Thyroid gland (tissue), 4 donors: ENCODE measurements around the gene RYR3. TPM values are rescaled to one million over a fixed set of nuclear protein-coding genes. Genes with fewer than 3 reads are reported as not detected.

Source experiments
- DNase-seq, 2 donors: peaks; one replicate each; pipeline ENCODE4 v3.0.0-alpha.2; 2019
- H3K27ac ChIP-seq, 3 donors: fragments of 200-600 bp; sonication (generic); 1 replicate in 2 of 3; 2 replicates in 1 of 3; pipeline ENCODE4 v1.5.1; 2016 to 2019; ENCODE audit warnings: mild to moderate bottlenecking in 1 of 3, moderate library complexity in 1 of 3
- H3K27me3 ChIP-seq: fragments of 200-600 bp; sonication (generic); one replicate; pipeline ENCODE4 v1.5.1; 2019
- H3K36me3 ChIP-seq, 2 donors: fragments of 200-600 bp; sonication (generic); one replicate each; pipeline ENCODE4 v1.5.1; 2016 to 2019
- H3K4me1 ChIP-seq, 2 donors: fragments of 200-600 bp; sonication (generic); one replicate each; pipeline ENCODE4 v1.5.1; 2017 to 2019
- H3K4me3 ChIP-seq, 3 donors: fragments of 200-600 bp; sonication (generic); replicated peaks in 1 of 3; 1 replicate in 2 of 3; 2 replicates in 1 of 3; pipeline ENCODE4 v1.5.1; 2016; ENCODE audit warnings: mild to moderate bottlenecking in 1 of 3
- H3K9me3 ChIP-seq: fragments of 200-600 bp; sonication (generic); one replicate; pipeline ENCODE4 v1.5.1; 2017
- CTCF ChIP-seq, 6 experiments: fragments of 200-600 bp in 3 of 6; fragments of 450-650 bp in 3 of 6; sonication (generic) in 3 of 6; IDR thresholded peaks; one replicate each; pipeline ENCODE4 v1.5.1; 2016 to 2019; ENCODE audit warnings: antibody characterized with exemption in 6 of 6, mild to moderate bottlenecking in 2 of 6, inconsistent platforms in 1 of 6, moderate library complexity in 1 of 6
- POLR2A ChIP-seq, 2 donors: fragments of 450-650 bp; IDR thresholded peaks; one replicate each; pipeline ENCODE4 v1.6.1; 2017; ENCODE audit warnings: antibody characterized with exemption in 2 of 2, mild to moderate bottlenecking in 2 of 2, moderate library complexity in 1 of 2
- WGBS, 2 donors: methylation state at CpG; one replicate each; pipeline ENCODE4 v1.1.5; 2017; 5-methylcytosine and 5-hydroxymethylcytosine counted together
- intact Hi-C: fragments of 100-400 bp; cut with DNase I; formaldehyde crosslinking; loops from one replicate; pipeline ENCODE4 v1.15.1; 2023
- total RNA-seq, 4 donors: library from RNA; depleted of rRNA; stranded (reverse); fragments of >200 nt; gene quantifications; one replicate each; pipeline ENCODE4 v1.2.3, GENCODE V29; 2016

Gene RYR3
- total RNA-seq, 4 donors from 2014 or later = 0.27 to 4.2 (median 0.34) TPM

GRCh38 chr15:33448151-33448550 lies 137.4 kb downstream of the RYR3 start:
- no peaks in the 10 kb centered on the region for H3K4me1 ChIP-seq
- H3K27me3 ChIP-seq = no peaks in the 10 kb centered on the region
- no peak overlapping the region for H3K4me3 ChIP-seq
- no peaks in the 10 kb centered on the region for H3K36me3 ChIP-seq
- no peak for DNase-seq
- intact Hi-C loops = no loop called here
- no peak for TF ChIP-seq POLR2A (IDR thresholded peaks at IDR 0.05)
- no peak for TF ChIP-seq CTCF (IDR thresholded peaks at IDR 0.05)
- no peak overlapping the region for H3K27ac ChIP-seq
- whole genome bisulfite sequencing, 2 donors = 52 to 63% methylated on average over 4 of the region's 4 CpGs
- H3K9me3 ChIP-seq = no peaks in the 10 kb centered on the region

GRCh38 chr15:33448961-33449606 lies 138.3 kb downstream of the RYR3 start:
- H3K27me3 ChIP-seq = no peaks in the 10 kb centered on the region
- no peak overlapping the region for H3K4me3 ChIP-seq
- H3K9me3 ChIP-seq = no peaks in the 10 kb centered on the region
- H3K27ac ChIP-seq = no peak overlapping the region
- intact Hi-C loops = no loop called here
- no peak for DNase-seq
- 75 to 78% methylated on average over 9 of the region's 9 CpGs for WGBS, 2 donors
- no peaks in the 10 kb centered on the region for H3K36me3 ChIP-seq
- TF ChIP-seq CTCF (IDR thresholded peaks at IDR 0.05) (no peak), POLR2A (IDR thresholded peaks at IDR 0.05) (no peak)
- no peaks in the 10 kb centered on the region for H3K4me1 ChIP-seq

- Histone ChIP-seq H3K9me3 (no peaks in the 10 kb centered on the region), H3K36me3 (no peaks in the 10 kb centered on the region), H3K4me3 (no peak overlapping the region), H3K4me1 (no peaks in the 10 kb centered on the region), H3K27me3 (no peaks in the 10 kb centered on the region), H3K27ac (no peak overlapping the region)
- 46 to 74% methylated on average over 3 of the region's 3 CpGs for WGBS, 2 donors
- no peak for TF ChIP-seq POLR2A (IDR thresholded peaks at IDR 0.05)
- TF ChIP-seq CTCF (IDR thresholded peaks at IDR 0.05) = no peak
- intact Hi-C loops = no loop called here
- no peak for DNase-seq
Measured at GRCh38 chr15:33449810-33450209, 139.0 kb downstream of the RYR3 start.

GRCh38 chr15:33451385-33451784 lies 140.6 kb downstream of the RYR3 start:
- no peak overlapping the region for H3K4me3 ChIP-seq
- intact Hi-C loops = no loop called here
- no peaks in the 10 kb centered on the region for H3K9me3 ChIP-seq
- no peak for DNase-seq
- H3K27ac ChIP-seq = no peak overlapping the region
- H3K4me1 ChIP-seq = no peaks in the 10 kb centered on the region
- H3K27me3 ChIP-seq = no peaks in the 10 kb centered on the region
- H3K36me3 ChIP-seq = no peaks in the 10 kb centered on the region
- WGBS, 2 donors = 86 to 94% methylated on average over 4 of the region's 4 CpGs
- TF ChIP-seq POLR2A (IDR thresholded peaks at IDR 0.05) = no peak
- TF ChIP-seq CTCF (IDR thresholded peaks at IDR 0.05) = no peak

- intact Hi-C loops = no loop called here
- no peaks in the 10 kb centered on the region for H3K4me1 ChIP-seq
- H3K27me3 ChIP-seq = no peaks in the 10 kb centered on the region
- TF ChIP-seq CTCF (IDR thresholded peaks at IDR 0.05) (no peak), POLR2A (IDR thresholded peaks at IDR 0.05) (no peak)
- H3K9me3 ChIP-seq = no peaks in the 10 kb centered on the region
- no peak overlapping the region for H3K27ac ChIP-seq
- WGBS, 2 donors = 89 to 92% methylated on average over 3 of the region's 3 CpGs
- H3K36me3 ChIP-seq = no peaks in the 10 kb centered on the region
- no peak overlapping the region for H3K4me3 ChIP-seq
- DNase-seq = no peak
Measured at GRCh38 chr15:33453761-33454160, 143.0 kb downstream of the RYR3 start.
